ENCODE measurements around the gene NEK11.
"Not testable (repeated sequence)": the region's sequence is repeated elsewhere in the genome, so short reads cannot be mapped to it uniquely, and the experiment has no call there.

The NEK11 gene

DNA sequence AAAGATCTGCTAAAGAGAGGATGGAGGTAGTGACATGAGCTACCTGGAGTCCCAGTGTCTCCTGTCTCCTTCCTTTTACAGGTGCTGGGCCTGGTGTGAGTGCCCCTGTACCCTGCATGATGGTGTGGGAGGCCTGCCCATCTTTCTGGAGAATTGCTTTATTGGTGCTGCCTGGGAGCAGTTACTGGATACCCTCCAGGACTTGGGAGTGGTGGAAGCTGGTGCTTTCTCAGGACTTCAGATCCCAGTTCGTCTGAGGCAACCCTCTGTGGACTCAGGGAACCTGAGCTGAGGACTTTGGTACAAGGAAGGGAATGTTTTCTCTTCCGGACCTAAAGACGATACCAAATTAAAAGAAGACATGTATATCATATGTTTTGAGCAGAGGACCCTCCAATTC is 336.6 kb downstream of the NEK11 start:
- DNase-seq, result no peak

DNA sequence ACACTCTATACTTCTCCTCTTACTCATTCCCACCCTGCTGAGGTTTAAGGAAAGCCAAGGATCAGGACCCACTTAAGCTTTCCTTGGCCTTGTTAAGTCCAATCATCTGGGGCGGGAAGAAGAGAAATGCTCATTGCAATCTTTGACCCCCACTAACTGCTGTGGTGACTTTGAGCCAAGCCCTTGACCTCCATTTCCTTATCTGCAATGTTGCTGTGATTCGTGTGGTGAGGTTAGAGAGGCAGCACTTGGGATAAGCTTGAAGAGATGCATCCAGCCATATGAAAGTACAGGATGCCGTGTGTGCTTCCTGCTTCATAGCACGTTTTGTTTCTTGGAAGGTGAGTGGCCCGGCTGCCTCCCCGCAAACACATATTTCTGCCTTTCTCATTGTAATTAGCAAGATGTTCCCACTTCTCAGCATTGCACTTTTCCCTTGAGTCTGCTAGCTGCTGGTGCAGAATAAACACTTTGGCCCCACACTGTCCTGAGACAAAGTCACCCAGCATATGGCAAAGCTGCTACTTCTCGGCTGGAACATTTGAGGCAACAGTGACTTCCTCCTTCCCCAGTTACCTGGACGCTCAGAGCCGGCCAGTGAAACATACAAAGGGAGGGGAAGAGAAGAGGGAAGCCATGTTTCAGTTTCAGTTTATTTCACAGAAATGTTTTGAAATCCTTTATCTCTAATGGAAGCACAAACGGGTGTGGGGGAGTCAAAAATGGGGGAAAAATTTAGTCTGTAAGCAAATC is 344.4 kb downstream of the NEK11 start:
- DNase-seq, result no peak

DNA sequence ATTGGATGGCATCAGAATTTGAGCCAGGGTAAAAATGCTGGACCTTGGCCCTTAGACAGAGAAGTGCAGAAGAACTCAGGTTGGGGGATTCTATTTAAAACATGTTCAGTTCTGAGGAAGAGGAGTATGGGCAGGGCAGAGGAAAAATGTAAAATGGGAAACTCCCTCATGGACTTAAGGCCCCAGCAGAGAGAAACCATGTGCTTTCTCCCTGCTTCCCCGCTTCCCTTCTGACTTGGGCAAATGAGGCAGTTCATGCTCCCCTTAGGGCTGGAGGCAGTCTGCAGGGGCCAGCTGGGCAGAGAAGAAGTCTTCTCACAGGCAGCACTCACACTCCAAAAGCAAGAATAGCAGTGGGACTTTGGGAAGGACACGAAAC is 345.0 kb downstream of the NEK11 start:
- no peak for DNase-seq

DNA sequence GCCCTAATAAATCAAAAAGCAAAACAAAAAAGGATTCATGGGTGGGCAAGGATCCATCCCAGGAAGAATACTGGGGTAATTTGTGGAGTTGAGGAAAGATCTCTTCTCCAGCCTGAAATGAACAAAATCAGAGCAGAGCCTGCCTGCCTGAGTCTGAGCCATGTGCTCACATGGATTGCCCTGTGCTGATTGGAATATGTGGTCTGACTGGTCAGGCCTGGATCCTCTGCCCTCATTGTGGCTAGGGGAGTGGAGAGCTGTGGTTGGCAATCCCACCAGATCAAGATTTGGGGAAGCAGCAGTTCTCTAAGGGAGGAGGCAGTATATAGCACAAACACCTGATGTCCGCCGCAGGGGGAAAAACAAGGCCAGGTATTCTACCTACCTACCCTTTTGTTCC is 348.1 kb downstream of the NEK11 start:
- no peak for DNase-seq

DNA sequence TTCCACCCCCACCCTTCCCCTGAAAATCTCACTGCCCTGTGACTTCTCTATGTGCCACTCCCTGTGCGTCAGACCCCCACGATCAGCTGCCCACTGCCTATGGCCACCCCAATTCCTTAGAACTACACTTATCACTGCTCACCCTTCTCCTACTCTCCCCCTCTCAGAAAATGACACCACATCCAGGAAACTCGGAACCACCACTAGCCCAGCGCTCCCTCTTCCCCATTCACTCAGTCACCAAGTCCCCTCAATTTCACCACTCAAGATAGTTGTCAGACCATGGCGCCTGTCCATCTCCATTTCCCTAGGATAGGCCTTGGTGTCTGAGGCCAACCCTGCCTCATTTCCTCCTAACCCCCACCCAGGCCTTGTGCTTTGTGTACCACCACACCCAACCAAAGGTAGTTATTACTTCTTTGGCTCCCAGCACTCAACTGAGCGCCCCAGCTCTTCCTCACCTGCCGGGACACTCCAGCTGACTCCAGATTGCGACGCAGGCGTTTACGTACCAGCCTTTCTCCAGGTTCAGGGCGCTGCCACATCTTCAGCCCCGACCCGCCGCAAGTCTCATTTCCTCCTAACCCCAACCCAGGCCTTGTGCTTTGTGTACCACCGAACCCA is 354.3 kb downstream of the NEK11 start:
- DNase-seq, result not testable (repeated sequence)

DNA sequence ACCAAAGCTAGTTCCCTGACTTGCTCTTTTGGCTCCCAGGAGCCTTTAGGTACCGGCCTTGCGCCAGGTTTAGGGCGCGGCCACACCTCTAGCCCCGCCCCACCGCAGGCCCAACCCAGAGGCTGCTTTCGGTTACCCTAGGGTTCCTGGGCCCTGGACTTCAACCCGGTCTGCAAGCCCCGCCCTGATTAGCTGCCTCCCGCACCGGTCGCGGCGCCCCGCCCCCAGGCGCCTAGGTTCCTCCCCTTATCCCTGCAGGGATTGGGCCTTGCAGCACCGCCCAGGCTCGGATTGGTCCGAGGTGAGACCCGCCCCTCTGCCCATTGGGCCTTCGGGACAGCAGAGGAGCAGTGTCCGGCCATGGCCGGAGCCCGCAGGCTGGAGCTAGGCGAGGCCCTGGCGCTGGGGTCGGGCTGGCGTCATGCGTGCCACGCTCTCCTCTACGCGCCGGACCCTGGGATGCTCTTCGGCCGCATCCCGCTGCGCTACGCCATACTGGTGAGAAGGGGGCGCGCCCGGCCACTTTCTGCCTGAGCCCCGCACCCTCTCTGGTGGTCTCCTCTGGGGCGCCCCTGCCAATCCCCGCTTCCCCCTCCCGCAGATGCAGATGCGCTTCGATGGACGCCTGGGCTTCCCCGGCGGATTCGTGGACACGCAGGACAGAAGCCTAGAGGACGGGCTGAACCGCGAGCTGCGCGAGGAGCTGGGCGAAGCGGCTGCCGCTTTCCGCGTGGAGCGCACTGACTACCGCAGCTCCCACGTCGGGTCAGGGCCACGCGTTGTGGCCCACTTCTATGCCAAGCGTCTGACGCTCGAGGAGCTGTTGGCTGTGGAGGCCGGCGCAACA is 355.0 kb downstream of the NEK11 start, which contains the start of gene NUDT16:
Gene NUDT16, plus strand, starts transcription at position 330 of the 847 bp plus-strand sequence. Its CDS starts 31 bp downstream, at position 361.
- DNase-seq, result peak; percentile 98

DNA sequence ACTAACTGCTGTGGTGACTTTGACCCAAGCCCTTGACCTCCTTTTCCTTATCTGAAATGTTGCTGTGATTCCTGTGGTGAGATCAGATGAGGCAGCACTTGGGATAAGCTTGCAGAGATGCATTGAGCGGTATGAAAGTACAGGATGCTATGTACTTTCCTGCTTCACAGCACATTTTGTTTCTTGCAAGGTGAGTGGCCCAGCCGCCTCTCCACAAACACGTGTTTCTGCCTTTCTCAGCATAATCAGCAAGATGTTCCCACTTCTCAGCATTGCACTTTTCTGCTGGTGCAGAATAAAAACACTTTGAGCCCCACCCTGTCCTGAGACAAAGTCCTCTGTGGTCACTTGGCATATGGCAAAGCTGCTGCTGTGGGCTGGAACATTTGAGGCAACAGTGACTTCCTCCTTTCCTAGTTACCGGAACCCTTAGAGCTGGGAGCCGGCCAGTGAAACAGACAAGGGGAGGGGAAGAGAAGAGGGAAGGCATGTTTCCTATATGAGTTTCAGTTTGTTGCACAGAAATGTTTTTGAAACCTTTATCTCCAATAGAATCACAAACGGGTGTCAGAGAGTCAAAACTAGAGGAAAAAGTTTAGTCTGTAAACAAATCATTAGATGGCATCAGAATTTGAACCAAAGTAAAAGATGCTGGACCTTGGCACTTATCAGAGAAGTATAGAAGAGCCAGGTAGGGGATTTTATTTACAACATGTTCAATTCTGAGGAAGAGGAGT is 359.9 kb downstream of the NEK11 start:
- no peak for DNase-seq

DNA sequence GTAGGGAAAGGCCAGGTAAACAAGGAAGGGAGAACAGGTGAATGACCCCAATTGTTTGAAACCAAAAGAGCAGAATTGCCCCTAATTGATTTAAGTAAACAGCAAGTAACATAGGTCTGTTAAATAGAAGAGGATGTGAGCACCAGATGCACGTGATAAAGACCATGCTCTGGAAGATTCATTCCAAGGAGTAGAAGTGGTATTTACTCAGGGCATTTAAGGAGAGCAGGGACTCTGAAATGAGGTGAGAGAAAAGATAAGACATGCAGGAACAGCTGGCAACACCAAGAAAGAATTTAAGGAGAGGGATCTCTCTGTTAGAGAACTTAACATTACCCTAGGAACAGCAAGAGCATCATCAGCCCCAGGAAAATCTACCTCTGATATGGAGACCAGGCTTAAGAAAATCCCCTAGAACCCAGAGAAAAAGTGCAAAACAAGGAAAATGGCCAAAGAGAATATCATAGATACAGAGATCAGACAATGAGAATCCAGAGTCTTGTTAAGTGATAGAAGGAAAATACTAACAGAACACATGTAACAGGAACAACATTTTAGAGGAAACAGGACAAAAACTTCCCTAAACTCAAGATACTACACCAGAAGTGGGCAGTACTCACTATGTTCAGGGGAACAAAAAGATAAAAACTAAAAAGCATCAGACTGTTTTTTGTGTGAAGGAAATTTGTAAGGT is 361.3 kb downstream of the NEK11 start:
- no peak for DNase-seq

DNA sequence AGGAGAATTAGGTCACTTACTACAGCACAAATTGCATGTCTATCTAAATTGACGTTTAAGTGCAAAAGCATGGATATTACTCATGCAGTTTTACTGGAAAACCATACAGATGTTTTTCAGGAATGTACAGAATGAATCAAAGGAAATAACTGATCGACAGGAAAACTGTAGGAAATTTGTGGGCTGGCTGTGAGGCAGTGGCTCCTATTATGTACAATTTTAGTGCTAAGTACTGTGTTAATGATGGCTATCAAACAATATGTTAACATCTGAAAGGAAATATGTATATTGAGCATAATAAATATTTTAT is 361.8 kb downstream of the NEK11 start:
- no peak for DNase-seq

DNA sequence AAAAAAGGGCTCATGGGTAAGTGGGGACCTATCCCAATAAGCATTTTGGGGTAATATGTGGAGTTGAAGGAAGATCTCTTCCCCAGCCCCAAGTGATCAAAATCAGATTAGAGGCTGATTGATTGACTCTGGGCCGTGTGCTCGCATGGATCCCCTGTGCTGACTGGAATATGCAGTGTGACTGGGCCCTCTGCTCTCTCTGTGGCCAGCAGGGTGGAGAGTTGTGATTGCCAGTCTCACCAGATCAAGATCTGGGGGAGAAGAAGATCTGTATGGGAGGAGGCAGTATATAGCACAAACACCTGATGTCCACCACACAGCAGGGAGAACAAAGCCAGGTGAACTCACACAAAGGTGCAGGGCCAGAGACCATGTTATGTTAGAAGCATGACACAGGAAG is 363.7 kb downstream of the NEK11 start:
- no peak for DNase-seq

DNA sequence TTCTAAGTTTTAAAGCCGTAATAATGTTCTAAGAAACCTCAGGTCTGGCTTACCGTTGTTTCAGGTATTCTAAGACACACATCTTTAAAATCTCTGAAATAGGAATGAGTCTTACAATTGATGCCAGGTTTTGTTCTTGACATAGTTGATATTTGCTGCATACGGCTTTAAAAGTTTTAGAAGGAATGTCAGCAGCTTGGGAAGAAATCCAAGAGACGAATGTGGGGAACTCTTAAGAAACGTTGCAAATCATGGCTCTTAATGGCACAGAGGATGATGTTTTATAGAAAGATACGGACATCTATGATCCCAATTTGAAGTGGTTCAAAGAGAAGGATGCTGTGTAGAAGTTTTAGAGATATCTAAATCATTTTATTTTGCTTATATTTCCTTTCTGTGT is 366.4 kb downstream of the NEK11 start:
- no peak for DNase-seq

DNA sequence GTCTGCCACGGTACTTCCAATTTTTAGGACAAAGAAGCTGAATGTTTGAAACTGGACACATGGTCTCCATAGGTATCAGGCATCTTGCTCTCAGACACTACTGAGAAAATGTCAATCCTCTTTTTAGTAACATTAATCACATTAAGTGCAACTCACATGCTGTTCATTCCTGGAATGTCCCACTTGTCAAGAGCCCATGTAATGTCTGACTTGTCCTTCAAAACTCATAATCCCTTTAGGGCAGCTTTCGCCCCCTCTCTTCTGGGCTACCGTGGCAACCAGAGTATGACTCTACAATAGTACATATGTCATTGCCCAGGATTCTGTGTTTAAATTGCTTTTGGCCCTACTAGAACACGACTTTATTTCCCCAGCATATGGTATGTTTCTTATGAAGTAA is 367.2 kb downstream of the NEK11 start:
- no peak for DNase-seq

DNA sequence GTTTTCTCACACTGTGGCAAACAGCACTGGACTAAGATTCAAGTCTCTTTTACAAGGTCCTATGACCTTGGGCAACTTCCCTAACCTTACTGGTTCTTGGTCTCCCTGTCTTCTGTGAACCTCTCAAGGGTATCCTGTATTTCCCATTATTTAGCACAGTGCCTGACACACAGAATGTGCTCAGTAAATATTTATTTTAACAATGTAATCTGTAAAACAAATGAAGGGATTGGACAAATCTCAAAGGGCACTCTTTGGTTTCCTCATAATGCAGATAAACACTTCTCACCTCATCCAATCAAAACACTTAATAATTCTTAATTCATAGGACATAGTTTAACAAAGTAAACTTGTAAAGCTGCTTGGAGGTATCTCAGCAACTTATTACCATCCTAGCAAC is 367.7 kb downstream of the NEK11 start:
- no peak for DNase-seq

DNA sequence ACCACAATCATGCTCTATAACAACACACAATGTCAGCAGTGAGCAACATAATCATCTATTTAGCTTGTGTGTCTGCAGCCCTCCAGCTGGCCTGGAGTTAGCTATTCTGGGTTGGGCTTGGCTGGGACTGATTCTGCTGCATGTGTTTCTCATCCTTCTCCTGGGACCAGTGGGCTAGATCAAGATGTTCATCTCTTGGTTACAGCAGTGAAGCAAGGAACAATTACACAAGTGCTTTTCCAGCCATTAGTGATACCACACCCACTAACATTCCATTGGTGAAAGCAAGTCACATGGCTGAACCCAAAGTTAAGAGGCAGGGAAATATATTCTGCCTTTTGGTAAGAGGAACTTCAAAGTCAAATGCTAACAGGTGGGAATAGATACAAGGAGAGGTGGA is 369.5 kb downstream of the NEK11 start:
- no peak for DNase-seq

DNA sequence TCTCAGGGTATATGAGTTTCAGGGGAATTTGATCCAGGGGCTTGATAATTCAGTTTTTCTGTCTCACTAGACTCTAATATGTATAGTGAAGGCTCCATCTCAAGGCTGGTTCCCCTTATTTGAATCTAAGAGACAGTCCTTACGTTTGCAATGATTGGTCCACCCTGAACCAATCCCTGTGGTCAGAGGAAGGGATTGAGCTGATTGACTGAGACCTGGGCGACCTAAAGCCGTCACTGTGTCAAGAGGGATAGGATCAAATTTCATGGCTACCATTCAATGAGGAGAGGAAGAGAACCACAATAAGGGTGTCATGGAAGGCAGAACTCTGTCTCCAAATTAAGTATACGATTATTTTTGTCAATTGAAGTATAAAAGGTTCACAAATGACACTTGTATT is 371.2 kb downstream of the NEK11 start:
- no peak for DNase-seq

Measured in DMS153 (cell line).